NOMO-1 treated with DMSO at 0.1 percent for 48 hours (cell line): ENCODE measurements around the gene FLNB.
A peak's percentile ranks its signal among the peaks of the same experiment; 100 is the strongest.
"Not testable (repeated sequence)": the region's sequence is repeated elsewhere in the genome, so short reads cannot be mapped to it uniquely, and the experiment has no call there.

ENCODE experiments used
- DNase-seq: peaks from one replicate; lab custom pipeline; 2025; ENCODE audit not compliant: unreplicated experiment; lab: John Stamatoyannopoulos, UW

The FLNB gene

GRCh38 chr3:58198804-58199203 lies 190.6 kb downstream of the FLNB start:
- DNase-seq: no peak

GRCh38 chr3:58200121-58200709 lies 192.0 kb downstream of the FLNB start:
- DNase-seq: no peak

- DNase-seq: no peak
Observed at GRCh38 chr3:58200846-58201355, 192.7 kb downstream of the FLNB start.

- not testable (repeated sequence) for DNase-seq
Observed at GRCh38 chr3:58201451-58201850, 193.2 kb downstream of the FLNB start.

- DNase-seq: no peak
Observed at GRCh38 chr3:58202917-58203360, 194.7 kb downstream of the FLNB start.

- no peak for DNase-seq
Observed at GRCh38 chr3:58203541-58203940, 195.3 kb downstream of the FLNB start.

- DNase-seq: no peak
Observed at GRCh38 chr3:58204720-58205119, 196.5 kb downstream of the FLNB start.

GRCh38 chr3:58205981-58206380 lies 197.8 kb downstream of the FLNB start:
- no peak for DNase-seq

GRCh38 chr3:58206406-58207011 lies 198.3 kb downstream of the FLNB start:
- peak; percentile 5 for DNase-seq

GRCh38 chr3:58207954-58208353 lies 199.7 kb downstream of the FLNB start:
- no peak for DNase-seq

- no peak for DNase-seq
Observed at GRCh38 chr3:58209933-58210332, 201.7 kb downstream of the FLNB start.

- DNase-seq: no peak
Observed at GRCh38 chr3:58210761-58211460, 202.7 kb downstream of the FLNB start, which contains the start of gene DNASE1L3. TSS of gene DNASE1L3 (minus strand) at chr3:58210972. CDS start at chr3:58210906, 66 bp downstream.

- peak; percentile 66 for DNase-seq
Observed at GRCh38 chr3:58214484-58215316, 206.5 kb downstream of the FLNB start.

- DNase-seq: no peak
Observed at GRCh38 chr3:58215317-58216025, 207.2 kb downstream of the FLNB start.

GRCh38 chr3:58216496-58217195 lies 208.4 kb downstream of the FLNB start:
- DNase-seq: no peak

- peak; percentile 73 for DNase-seq
Observed at GRCh38 chr3:58217209-58217811, 209.1 kb downstream of the FLNB start.

GRCh38 chr3:58218904-58219303 lies 210.7 kb downstream of the FLNB start:
- no peak for DNase-seq
